PC-9 (cell line): ENCODE measurements around the gene CACNA1I.

ENCODE experiments used
- CTCF ChIP-seq: fragments of 200-600 bp; sonication (generic); conservative IDR thresholded peaks from 2 replicates; pipeline ENCODE4 v1.6.1; 2017; ENCODE audit warnings: mixed run types, antibody characterized with exemption, mild to moderate bottlenecking, moderate library complexity
- EZH2 ChIP-seq: fragments of 200-600 bp; sonication (generic); IDR thresholded peaks from 2 replicates; pipeline ENCODE4 v1.8.0; 2017; ENCODE audit warnings: antibody characterized with exemption, low read depth

- no peak for TF ChIP-seq CTCF
- no peak for TF ChIP-seq EZH2
Observed at GRCh38 chr22:39722032-39722325, 151.4 kb downstream of the CACNA1I start.
